ENCODE measurements around the gene GIMAP6.
"Not testable (repeated sequence)": the region's sequence is repeated elsewhere in the genome, so short reads cannot be mapped to it uniquely, and the experiment has no call there.

Gene GIMAP6

GRCh38 chr7:150666412-150666811, 34.2 kb upstream of the GIMAP6 start:
- no peak overlapping the region for H3K4me3 ChIP-seq (ENCODE audit: low read depth, low read length)
- no peak for DNase-seq (ENCODE audit: low read depth)
- TF ChIP-seq CTCF (conservative IDR thresholded peaks at IDR 0.05; ENCODE audit: low read depth, low read length) = no peak

- H3K4me3 ChIP-seq (ENCODE audit: low read depth, low read length) = no peak overlapping the region
- no peak for TF ChIP-seq CTCF (conservative IDR thresholded peaks at IDR 0.05; ENCODE audit: low read depth, low read length)
- DNase-seq (ENCODE audit: low read depth) = no peak
These were observed 33.7 kb upstream of the GIMAP6 start for GRCh38 chr7:150665896-150666295.

GRCh38 chr7:150665089-150665748, 33.0 kb upstream of the GIMAP6 start:
- no peak for TF ChIP-seq CTCF (conservative IDR thresholded peaks at IDR 0.05; ENCODE audit: low read depth, low read length)
- DNase-seq (ENCODE audit: low read depth) = no peak
- H3K4me3 ChIP-seq (ENCODE audit: low read depth, low read length) = no peak overlapping the region

GRCh38 chr7:150663802-150664494, 31.8 kb upstream of the GIMAP6 start:
- no peak for DNase-seq (ENCODE audit: low read depth)
- TF ChIP-seq CTCF (conservative IDR thresholded peaks at IDR 0.05; ENCODE audit: low read depth, low read length) = no peak
- no peak overlapping the region for H3K4me3 ChIP-seq (ENCODE audit: low read depth, low read length)

- H3K4me3 ChIP-seq (ENCODE audit: low read depth, low read length) = not testable (repeated sequence)
These were observed 30.6 kb upstream of the GIMAP6 start for GRCh38 chr7:150662821-150663220.

DNA sequence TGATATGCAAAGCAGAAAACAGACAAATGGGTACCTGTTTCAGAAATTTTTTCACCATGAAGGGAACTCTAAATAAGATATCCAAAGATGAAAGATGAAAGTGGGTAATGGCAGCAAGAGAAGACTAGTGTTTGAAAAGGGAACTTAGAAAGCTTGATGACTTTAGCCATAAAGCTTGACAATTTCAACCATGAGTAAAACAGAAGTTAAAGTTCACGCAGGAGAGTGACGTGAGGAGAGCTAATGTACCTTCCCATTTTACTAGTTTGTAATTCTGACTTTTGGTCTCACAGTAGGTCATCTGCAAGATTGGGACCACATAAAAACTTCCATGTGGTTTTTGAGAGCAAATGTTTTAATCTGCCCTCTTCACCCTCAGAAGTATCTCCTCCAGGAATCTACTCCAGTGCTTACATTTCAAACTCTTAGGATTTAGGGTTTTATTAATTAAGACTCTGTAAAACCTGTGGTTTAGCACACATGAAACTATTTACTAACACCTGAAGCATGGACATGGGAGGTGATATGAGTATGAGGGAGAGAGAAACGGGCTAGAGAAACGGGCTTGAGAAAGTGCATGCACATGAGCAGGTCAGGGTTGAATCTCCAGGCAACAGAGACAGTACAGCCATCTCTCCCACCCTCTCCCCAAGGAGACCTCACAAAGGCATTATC, 28.9 kb upstream of the GIMAP6 start:
- no peak for TF ChIP-seq CTCF (conservative IDR thresholded peaks at IDR 0.05; ENCODE audit: low read depth, low read length)

More at GRCh38 chr7:150662821-150663220, 30.6 kb upstream of the GIMAP6 start:
- DNase-seq (ENCODE audit: low read depth) = not testable (repeated sequence)

GRCh38 chr7:150657526-150657925, 25.3 kb upstream of the GIMAP6 start:
- no peak for TF ChIP-seq CTCF (conservative IDR thresholded peaks at IDR 0.05; ENCODE audit: low read depth, low read length)
- DNase-seq (ENCODE audit: low read depth) = no peak
- no peak overlapping the region for H3K4me3 ChIP-seq (ENCODE audit: low read depth, low read length)

More for the DNA sequence above, 28.9 kb upstream of the GIMAP6 start:
- no peak for DNase-seq (ENCODE audit: low read depth)
- no peak overlapping the region for H3K4me3 ChIP-seq (ENCODE audit: low read depth, low read length)

Measured in choroid plexus epithelial cell (primary cell).